NT2/D1 (cell line): ENCODE data around the gene ZNF428.

Experiments used
- DNase-seq: peaks from one replicate; pipeline ENCODE4 v3.0.0-alpha.2; 2011; ENCODE audit warnings: low read depth, low spot score
- H3K27me3 ChIP-seq: 2 replicates; pipeline ENCODE4 v1.6.0; 2011; ENCODE audit warnings: mild to moderate bottlenecking; ENCODE audit not compliant: insufficient read length, insufficient read depth
- H3K36me3 ChIP-seq: 2 replicates; pipeline ENCODE4 v1.6.1; 2011; ENCODE audit warnings: mild to moderate bottlenecking, low read length, mixed read lengths; ENCODE audit not compliant: insufficient read depth, insufficient read length
- H3K4me1 ChIP-seq: 2 replicates; pipeline ENCODE4 v1.5.1; 2011; ENCODE audit not compliant: insufficient read depth, insufficient read length
- H3K4me3 ChIP-seq: 2 replicates; pipeline ENCODE4 v1.5.1; 2011; ENCODE audit warnings: low read depth; ENCODE audit not compliant: insufficient read length
- H3K9ac ChIP-seq: 2 replicates; pipeline ENCODE4 v1.6.0; 2011; ENCODE audit warnings: low read depth; ENCODE audit not compliant: insufficient read length
- H3K9me3 ChIP-seq: 2 replicates; pipeline ENCODE4 v1.5.1; 2011; ENCODE audit warnings: mild to moderate bottlenecking, low read length; ENCODE audit not compliant: insufficient read depth
- SUZ12 ChIP-seq: IDR thresholded peaks from 2 replicates; pipeline ENCODE4 v1.6.1; 2011; ENCODE audit not compliant: insufficient read length, insufficient read depth; ENCODE audit errors: extremely low read depth
- YY1 ChIP-seq: IDR thresholded peaks from 2 replicates; pipeline ENCODE4 v1.6.1; 2011; ENCODE audit not compliant: insufficient read length, insufficient read depth
- ZNF274 ChIP-seq: IDR thresholded peaks from 2 replicates; pipeline ENCODE4 v1.6.1; 2011; ENCODE audit warnings: mild to moderate bottlenecking, low read depth, low read length

The ZNF428 gene

DNA sequence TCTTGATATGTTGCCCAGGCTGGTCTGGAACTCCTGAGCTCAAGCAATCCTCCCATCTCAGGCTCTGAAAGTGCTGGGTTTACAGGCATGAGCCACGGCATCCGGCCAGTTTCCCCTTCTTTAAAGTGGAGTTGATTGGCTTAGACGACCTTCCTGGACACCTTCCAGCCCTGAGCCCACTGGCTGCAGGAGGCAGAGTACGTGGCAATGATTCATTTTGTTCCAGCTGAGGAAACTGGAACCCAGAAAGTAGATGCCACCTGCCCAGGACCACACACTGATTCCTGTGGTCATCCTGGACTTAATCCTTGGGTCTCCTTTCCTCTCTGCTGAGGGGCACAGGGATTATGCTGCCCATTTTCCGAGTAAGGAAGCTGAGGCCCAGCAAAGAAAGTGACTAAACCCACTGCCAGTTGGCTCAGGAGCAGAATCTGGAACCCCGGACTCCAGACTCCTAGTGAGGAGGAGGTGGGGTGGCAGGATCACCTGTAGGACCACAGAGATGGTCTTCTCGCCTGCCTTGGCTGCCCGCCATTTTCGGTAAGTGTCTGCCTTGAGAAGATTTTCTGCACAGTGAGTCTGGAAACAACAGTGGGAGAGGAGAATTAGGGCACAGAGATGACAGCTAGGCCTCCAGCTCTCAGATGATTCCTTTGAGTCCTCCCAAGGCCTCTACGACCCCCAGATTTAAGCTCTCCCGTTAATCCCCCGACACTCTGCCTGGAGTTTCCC lies 44.8 kb downstream of the ZNF428 start:
- peaks cover 6% of the 10 kb centered on the region for H3K4me1 ChIP-seq
- peaks cover 12% of the 10 kb centered on the region for H3K36me3 ChIP-seq
- H3K27me3 ChIP-seq: no peaks in the 10 kb centered on the region
- no peak for DNase-seq
- TF ChIP-seq ZNF274 (no peak), SUZ12 (no peak), YY1 (no peak)
- no peaks in the 10 kb centered on the region for H3K9me3 ChIP-seq
- H3K4me3 ChIP-seq: peak overlapping the region; percentile 57
- H3K9ac ChIP-seq: peak overlapping the region; percentile 84

GRCh38 chr19:43572171-43572588 lies 47.2 kb downstream of the ZNF428 start:
- no peaks in the 10 kb centered on the region for H3K9me3 ChIP-seq
- peaks cover 15% of the 10 kb centered on the region for H3K36me3 ChIP-seq
- H3K9ac ChIP-seq: no peak overlapping the region
- no peak for DNase-seq
- no peak overlapping the region for H3K4me3 ChIP-seq
- no peaks in the 10 kb centered on the region for H3K27me3 ChIP-seq
- TF ChIP-seq YY1: no peak
- TF ChIP-seq SUZ12: no peak
- TF ChIP-seq ZNF274: no peak
- peaks cover 6% of the 10 kb centered on the region for H3K4me1 ChIP-seq

DNA sequence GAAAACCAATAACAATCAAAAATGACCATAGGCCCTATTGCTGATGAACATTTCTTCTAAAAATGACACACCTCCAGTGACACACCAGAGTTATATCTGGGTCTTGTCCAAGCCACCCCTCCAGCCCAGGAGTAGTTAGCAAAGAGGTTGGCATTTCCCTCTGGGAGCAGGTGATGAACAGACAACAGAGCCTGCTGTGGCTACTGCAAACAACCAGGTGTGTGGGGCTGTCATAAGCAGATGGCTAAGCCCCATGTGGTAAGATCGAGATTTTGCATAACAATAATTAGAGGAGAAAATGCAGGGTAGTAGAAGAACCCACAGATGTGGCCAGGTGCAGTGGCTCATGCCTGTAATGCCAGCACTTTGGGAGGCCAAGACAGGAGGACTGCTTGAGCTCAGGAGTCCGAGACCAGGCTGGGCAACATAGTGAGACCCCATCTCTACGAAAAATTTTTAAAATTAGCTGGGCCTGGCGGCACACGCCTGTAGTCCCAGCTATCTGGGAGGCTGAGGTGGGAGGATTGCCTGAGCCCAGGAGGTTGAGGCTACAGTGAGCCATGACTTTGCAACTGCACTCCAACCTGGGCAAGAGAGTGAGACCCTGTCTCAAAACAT lies 49.1 kb downstream of the ZNF428 start:
- no peaks in the 10 kb centered on the region for H3K27me3 ChIP-seq
- no peak overlapping the region for H3K9ac ChIP-seq
- no peak for DNase-seq
- no peak overlapping the region for H3K4me3 ChIP-seq
- peaks cover 15% of the 10 kb centered on the region for H3K36me3 ChIP-seq
- H3K4me1 ChIP-seq: peaks cover 3% of the 10 kb centered on the region
- no peaks in the 10 kb centered on the region for H3K9me3 ChIP-seq
- no peak for TF ChIP-seq YY1

DNA sequence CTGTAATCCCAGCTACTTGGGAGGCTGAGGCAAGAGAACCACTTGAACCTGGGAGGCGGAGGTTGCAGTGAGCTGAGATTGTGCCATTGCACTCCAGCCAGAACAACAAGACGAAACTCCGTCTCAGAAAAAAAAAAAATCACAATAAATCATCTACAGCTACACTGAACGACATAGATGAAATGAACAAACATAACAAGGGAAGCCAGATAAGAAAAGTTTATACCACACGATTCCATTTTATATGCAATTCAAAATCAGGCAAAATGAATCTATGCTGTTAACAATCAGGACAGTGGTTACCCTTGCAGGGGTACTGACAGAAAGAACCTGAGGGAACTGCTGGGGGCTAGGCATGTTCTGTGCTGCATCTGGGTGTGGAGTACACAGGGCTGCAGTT lies 49.8 kb downstream of the ZNF428 start:
- H3K9me3 ChIP-seq: no peaks in the 10 kb centered on the region
- H3K4me1 ChIP-seq: peaks cover 2% of the 10 kb centered on the region
- no peak for TF ChIP-seq YY1
- no peak for TF ChIP-seq ZNF274
- TF ChIP-seq SUZ12: no peak
- H3K36me3 ChIP-seq: peaks cover 15% of the 10 kb centered on the region
- no peaks in the 10 kb centered on the region for H3K27me3 ChIP-seq
- H3K9ac ChIP-seq: no peak overlapping the region
- DNase-seq: no peak
- H3K4me3 ChIP-seq: no peak overlapping the region

GRCh38 chr19:43564800-43565199 lies 54.6 kb downstream of the ZNF428 start:
- H3K9me3 ChIP-seq: no peaks in the 10 kb centered on the region
- H3K4me1 ChIP-seq: peaks cover 4% of the 10 kb centered on the region
- H3K9ac ChIP-seq: no peak overlapping the region
- H3K36me3 ChIP-seq: peaks cover 29% of the 10 kb centered on the region
- no peaks in the 10 kb centered on the region for H3K27me3 ChIP-seq
- no peak overlapping the region for H3K4me3 ChIP-seq
- DNase-seq: no peak
- no peak for TF ChIP-seq YY1
- TF ChIP-seq ZNF274: no peak
- TF ChIP-seq SUZ12: no peak

GRCh38 chr19:43563816-43564457 lies 55.5 kb downstream of the ZNF428 start:
- Histone ChIP-seq H3K4me1 (peaks cover 4% of the 10 kb centered on the region), H3K27me3 (no peaks in the 10 kb centered on the region), H3K9ac (no peak overlapping the region), H3K4me3 (no peak overlapping the region), H3K36me3 (peaks cover 30% of the 10 kb centered on the region), H3K9me3 (no peaks in the 10 kb centered on the region)
- no peak for TF ChIP-seq ZNF274
- no peak for DNase-seq

GRCh38 chr19:43562698-43563241 lies 56.7 kb downstream of the ZNF428 start:
- no peak for DNase-seq
- Histone ChIP-seq H3K27me3 (no peaks in the 10 kb centered on the region), H3K4me3 (no peak overlapping the region), H3K9ac (no peak overlapping the region), H3K36me3 (peaks cover 32% of the 10 kb centered on the region), H3K9me3 (no peaks in the 10 kb centered on the region), H3K4me1 (peaks cover 4% of the 10 kb centered on the region)
- TF ChIP-seq ZNF274: no peak
- no peak for TF ChIP-seq SUZ12
- TF ChIP-seq YY1: no peak
